Astrocyte (in vitro differentiated cells and primary cell): ENCODE measurements around the gene SLIT3. TPM values are rescaled to one million over a fixed set of nuclear protein-coding genes. Genes with fewer than 3 reads are reported as not detected.

Experiments
- DNase-seq: peaks from one replicate; pipeline ENCODE4 v3.0.0-alpha.2; 2010; ENCODE audit warnings: low read depth
- FAIRE-seq: peaks from 2 replicates; lab custom pipeline; 2011; peaks lifted over from hg19 to GRCh38; lab: Jason Lieb, UNC
- H2AFZ ChIP-seq: 2 replicates; pipeline ENCODE4 v1.6.0; 2012; ENCODE audit warnings: low read depth, low read length, inconsistent platforms
- H3K27ac ChIP-seq: 2 replicates; pipeline ENCODE4 v1.5.1; 2011; ENCODE audit warnings: low read depth, low read length, inconsistent platforms
- H3K27me3 ChIP-seq: 2 replicates; pipeline ENCODE4 v1.6.0; 2011; ENCODE audit warnings: low read length, inconsistent platforms; ENCODE audit not compliant: insufficient read depth
- H3K36me3 ChIP-seq: 2 replicates; pipeline ENCODE4 v1.5.1; 2011; ENCODE audit warnings: low read length, inconsistent platforms; ENCODE audit not compliant: insufficient read depth
- H3K4me1 ChIP-seq: 2 replicates; pipeline ENCODE4 v1.5.1; 2011; ENCODE audit warnings: low read length, inconsistent platforms; ENCODE audit not compliant: insufficient read depth
- H3K4me2 ChIP-seq: 2 replicates; pipeline ENCODE4 v1.6.0; 2012; ENCODE audit warnings: low read length, inconsistent platforms
- H3K4me3 ChIP-seq: 2 replicates; pipeline ENCODE4 v1.5.1; 2011; ENCODE audit warnings: low read depth, mild to moderate bottlenecking, low read length, inconsistent platforms; ENCODE audit not compliant: insufficient read depth
- H3K79me2 ChIP-seq: 2 replicates; pipeline ENCODE4 v1.6.0; 2012; ENCODE audit warnings: mild to moderate bottlenecking, low read length, inconsistent platforms; ENCODE audit not compliant: insufficient read depth
- H3K9ac ChIP-seq: 2 replicates; pipeline ENCODE4 v1.6.0; 2012; ENCODE audit warnings: mild to moderate bottlenecking, low read length, inconsistent platforms
- H3K9me3 ChIP-seq: 2 replicates; pipeline ENCODE4 v1.5.1; 2012; ENCODE audit warnings: low read depth, mild to moderate bottlenecking, low read length, inconsistent platforms; ENCODE audit not compliant: insufficient read depth
- H4K20me1 ChIP-seq: 2 replicates; pipeline ENCODE4 v1.6.0; 2012; ENCODE audit warnings: low read length, inconsistent platforms; ENCODE audit not compliant: insufficient read depth
- H3K27ac Mint-ChIP-seq: one replicate; pipeline ENCODE4 v1.8.0; 2021; ENCODE audit warnings: mild to moderate bottlenecking, mixed read lengths; ENCODE audit not compliant: unreplicated experiment
- H3K27me3 Mint-ChIP-seq: one replicate; pipeline ENCODE4 v1.8.0; 2021; ENCODE audit warnings: low read depth, mixed read lengths; ENCODE audit not compliant: unreplicated experiment
- H3K36me3 Mint-ChIP-seq: one replicate; pipeline ENCODE4 v1.8.0; 2021; ENCODE audit warnings: low read depth, mixed read lengths; ENCODE audit not compliant: unreplicated experiment
- H3K4me1 Mint-ChIP-seq: one replicate; pipeline ENCODE4 v1.8.0; 2021; ENCODE audit warnings: low read depth, mixed read lengths; ENCODE audit not compliant: unreplicated experiment
- H3K4me3 Mint-ChIP-seq: one replicate; pipeline ENCODE4 v1.8.0; 2021; ENCODE audit warnings: mild to moderate bottlenecking, moderate library complexity, mixed read lengths; ENCODE audit not compliant: unreplicated experiment
- H3K9me3 Mint-ChIP-seq: one replicate; pipeline ENCODE4 v1.8.0; 2021; ENCODE audit warnings: mild to moderate bottlenecking, mixed read lengths; ENCODE audit not compliant: unreplicated experiment
- EZH2 ChIP-seq: IDR thresholded peaks from 2 replicates; pipeline ENCODE4 v1.6.1; 2012; ENCODE audit warnings: mild to moderate bottlenecking, low read length, inconsistent platforms; ENCODE audit not compliant: insufficient read depth
- total RNA-seq: library from RNA; stranded (reverse); gene quantifications from 2 replicates; pipeline ENCODE4 v1.2.1, GENCODE V29; 2021
- TF ChIP-seq, protein P1 (sequence below): IDR thresholded peaks from 2 replicates; pipeline ENCODE4 v1.5.1; 2011; ENCODE audit warnings: low read depth, mild to moderate bottlenecking, inconsistent platforms, low read length, moderate library complexity; ENCODE audit not compliant: insufficient read depth

Gene SLIT3
- total RNA-seq, 1 donor from 2014 or later, result 20.7 TPM

DNA sequence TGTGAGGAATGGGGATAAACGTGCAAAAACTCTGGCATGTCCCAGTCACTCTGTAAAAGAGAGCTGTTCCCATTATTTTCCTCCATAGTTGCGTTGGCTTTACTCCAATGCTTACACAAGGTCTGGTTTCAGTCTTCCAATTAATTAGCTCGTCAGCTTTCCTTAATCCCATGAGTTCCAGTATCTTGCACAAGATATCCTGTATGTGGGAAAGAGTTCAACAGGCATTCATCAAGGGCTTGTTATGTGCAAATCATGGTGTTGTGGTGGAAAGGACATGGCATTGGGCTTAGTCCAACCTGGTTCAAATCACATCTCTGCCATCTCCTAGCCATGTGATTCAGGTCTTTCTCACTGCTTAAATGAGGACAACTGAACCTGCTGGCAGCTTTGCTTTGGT lies 644.3 kb downstream of the SLIT3 start:
- Mint-ChIP-seq H3K4me1 (peaks cover 4% of the 10 kb centered on the region), H3K9me3 (no peaks in the 10 kb centered on the region), H3K4me3 (no peak overlapping the region), H3K36me3 (no peaks in the 10 kb centered on the region), H3K27ac (no peak overlapping the region), H3K27me3 (peaks cover 2% of the 10 kb centered on the region)
- DNase-seq (peak; percentile 33), FAIRE-seq (no peak)
- no peaks in the 10 kb centered on the region for H3K9me3 ChIP-seq
- no peaks in the 10 kb centered on the region for H3K36me3 ChIP-seq
- no peak overlapping the region for H2AFZ ChIP-seq
- H4K20me1 ChIP-seq, result no peaks in the 10 kb centered on the region
- no peak overlapping the region for H3K9ac ChIP-seq
- peaks cover 5% of the 10 kb centered on the region for H3K4me1 ChIP-seq
- no peak overlapping the region for H3K4me2 ChIP-seq
- no peak overlapping the region for H3K4me3 ChIP-seq
- no peak overlapping the region for H3K27ac ChIP-seq
- H3K79me2 ChIP-seq, result no peaks in the 10 kb centered on the region
- TF ChIP-seq EZH2, result no peak
- TF ChIP-seq, protein P1, sequence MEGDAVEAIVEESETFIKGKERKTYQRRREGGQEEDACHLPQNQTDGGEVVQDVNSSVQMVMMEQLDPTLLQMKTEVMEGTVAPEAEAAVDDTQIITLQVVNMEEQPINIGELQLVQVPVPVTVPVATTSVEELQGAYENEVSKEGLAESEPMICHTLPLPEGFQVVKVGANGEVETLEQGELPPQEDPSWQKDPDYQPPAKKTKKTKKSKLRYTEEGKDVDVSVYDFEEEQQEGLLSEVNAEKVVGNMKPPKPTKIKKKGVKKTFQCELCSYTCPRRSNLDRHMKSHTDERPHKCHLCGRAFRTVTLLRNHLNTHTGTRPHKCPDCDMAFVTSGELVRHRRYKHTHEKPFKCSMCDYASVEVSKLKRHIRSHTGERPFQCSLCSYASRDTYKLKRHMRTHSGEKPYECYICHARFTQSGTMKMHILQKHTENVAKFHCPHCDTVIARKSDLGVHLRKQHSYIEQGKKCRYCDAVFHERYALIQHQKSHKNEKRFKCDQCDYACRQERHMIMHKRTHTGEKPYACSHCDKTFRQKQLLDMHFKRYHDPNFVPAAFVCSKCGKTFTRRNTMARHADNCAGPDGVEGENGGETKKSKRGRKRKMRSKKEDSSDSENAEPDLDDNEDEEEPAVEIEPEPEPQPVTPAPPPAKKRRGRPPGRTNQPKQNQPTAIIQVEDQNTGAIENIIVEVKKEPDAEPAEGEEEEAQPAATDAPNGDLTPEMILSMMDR, result no peak
- H3K27me3 ChIP-seq, result no peaks in the 10 kb centered on the region

DNA sequence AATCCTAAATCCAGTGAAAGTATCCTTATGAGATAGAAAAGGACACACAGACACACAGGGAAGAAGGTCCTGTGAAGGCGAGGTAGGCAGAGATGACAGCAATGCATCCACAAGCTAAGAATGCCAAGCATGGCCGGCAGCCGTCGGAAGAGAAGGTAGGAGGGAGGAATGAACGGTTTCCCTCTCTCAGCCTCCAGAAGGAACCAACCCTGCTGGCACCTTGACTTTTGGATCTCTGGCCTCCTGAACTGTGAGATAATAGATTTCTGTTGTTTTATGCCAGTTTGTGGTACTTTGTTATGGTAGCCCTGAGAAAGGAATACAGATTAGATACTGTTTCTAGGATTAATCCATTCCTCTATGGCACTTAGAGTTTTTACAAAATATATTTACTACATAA lies 645.6 kb downstream of the SLIT3 start:
- H3K4me3 Mint-ChIP-seq, result no peak overlapping the region
- no peak for FAIRE-seq
- no peak overlapping the region for H3K27ac Mint-ChIP-seq

DNA sequence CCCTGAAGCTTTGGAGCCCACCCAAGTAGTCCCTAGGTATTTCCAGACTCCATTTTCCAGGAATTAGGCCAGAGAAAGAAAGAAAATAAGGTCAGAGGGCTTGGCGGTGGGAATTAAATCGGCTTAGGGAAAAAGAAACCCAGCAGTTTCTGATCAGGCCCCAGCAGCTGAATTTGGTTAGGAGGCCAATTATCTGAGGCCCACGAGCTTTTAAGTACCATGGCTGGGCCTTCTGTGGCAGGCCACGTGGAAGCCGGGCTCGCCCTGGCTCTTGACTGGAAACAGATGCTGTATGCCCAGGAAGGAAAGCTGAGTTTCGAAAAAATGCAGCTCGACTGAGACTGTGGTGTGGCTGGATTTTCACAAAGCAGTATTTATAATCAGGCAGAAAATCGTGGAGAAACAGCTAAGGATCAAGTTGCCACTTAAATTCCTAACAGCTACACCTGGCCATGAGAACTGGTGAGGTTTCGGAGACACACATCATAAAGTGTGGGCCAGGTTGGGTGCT lies 646.7 kb downstream of the SLIT3 start:
- H3K9me3 Mint-ChIP-seq, result no peaks in the 10 kb centered on the region
- TF ChIP-seq, protein P1, result no peak
- no peak for TF ChIP-seq EZH2
- FAIRE-seq, result no peak
- H3K36me3 Mint-ChIP-seq, result no peaks in the 10 kb centered on the region
- no peak overlapping the region for H3K27ac ChIP-seq
- no peak overlapping the region for H2AFZ ChIP-seq
- H3K27me3 ChIP-seq, result no peaks in the 10 kb centered on the region
- DNase-seq, result no peak
- peaks cover 5% of the 10 kb centered on the region for H3K4me1 ChIP-seq
- H3K4me2 ChIP-seq, result no peak overlapping the region
- H3K36me3 ChIP-seq, result no peaks in the 10 kb centered on the region
- no peak overlapping the region for H3K27ac Mint-ChIP-seq
- no peak overlapping the region for H3K4me3 ChIP-seq
- H4K20me1 ChIP-seq, result no peaks in the 10 kb centered on the region
- H3K79me2 ChIP-seq, result no peaks in the 10 kb centered on the region
- no peak overlapping the region for H3K4me3 Mint-ChIP-seq
- peaks cover 2% of the 10 kb centered on the region for H3K27me3 Mint-ChIP-seq
- no peak overlapping the region for H3K9ac ChIP-seq
- no peaks in the 10 kb centered on the region for H3K9me3 ChIP-seq
- peaks cover 4% of the 10 kb centered on the region for H3K4me1 Mint-ChIP-seq

More for the DNA sequence above, 645.6 kb downstream of the SLIT3 start:
- no peak for DNase-seq
- Mint-ChIP-seq H3K4me1 (peaks cover 4% of the 10 kb centered on the region), H3K36me3 (no peaks in the 10 kb centered on the region), H3K9me3 (no peaks in the 10 kb centered on the region), H3K27me3 (peaks cover 2% of the 10 kb centered on the region)
- Histone ChIP-seq H4K20me1 (no peaks in the 10 kb centered on the region), H3K79me2 (no peaks in the 10 kb centered on the region), H3K27ac (no peak overlapping the region), H3K9me3 (no peaks in the 10 kb centered on the region), H3K27me3 (no peaks in the 10 kb centered on the region), H3K4me2 (no peak overlapping the region), H3K4me3 (no peak overlapping the region), H3K9ac (no peak overlapping the region), H2AFZ (no peak overlapping the region), H3K36me3 (no peaks in the 10 kb centered on the region), H3K4me1 (peaks cover 5% of the 10 kb centered on the region)
- TF ChIP-seq, protein P1, result no peak
- TF ChIP-seq EZH2, result no peak
